HepG2 (cell line): ENCODE results near the gene IGFBP6. TPM values are rescaled to one million over a fixed set of nuclear protein-coding genes. Genes with fewer than 3 reads are reported as not detected.

Experiments used
- ATF7-NPFF ChIP-seq: sonication (generic); formaldehyde crosslinking; IDR thresholded peaks from 2 replicates; pipeline ENCODE4 v1.8.1; 2023; ENCODE audit warnings: mild to moderate bottlenecking, low read depth, missing genetic modification reagents, moderate library complexity
- HDAC6 ChIP-seq: fragments of 200-600 bp; sonication (generic); IDR thresholded peaks from 2 replicates; pipeline ENCODE4 v1.7.0; 2017; ENCODE audit warnings: mild to moderate bottlenecking, antibody characterized with exemption, low read length, low read depth
- HMG20A ChIP-seq: IDR thresholded peaks from 2 replicates; pipeline ENCODE4 v1.6.1; 2016; ENCODE audit warnings: borderline replicate concordance
- HNRNPH1 ChIP-seq: fragments of 200-400 bp; formaldehyde crosslinking; optimal IDR thresholded peaks from 2 replicates; pipeline ENCODE3; 2017; ENCODE audit warnings: mild to moderate bottlenecking, low read depth, low read length
- POLR2AphosphoS5 ChIP-seq: IDR thresholded peaks from 2 replicates; pipeline ENCODE4 v1.6.1; 2012; ENCODE audit warnings: low read depth, low read length
- PRMT3 ChIP-seq: sonication (generic); formaldehyde crosslinking; IDR thresholded peaks from 2 replicates; pipeline ENCODE4 v1.8.1; 2022; ENCODE audit warnings: low read depth, mild to moderate bottlenecking, moderate library complexity, missing genetic modification reagents, borderline replicate concordance
- SP5 ChIP-seq: IDR thresholded peaks from 2 replicates; pipeline ENCODE4 v1.6.1; 2016; ENCODE audit warnings: low read depth, borderline replicate concordance
- THYN1 ChIP-seq: sonication (generic); formaldehyde crosslinking; IDR thresholded peaks from 2 replicates; pipeline ENCODE4 v1.8.1; 2023; ENCODE audit warnings: low read depth, mild to moderate bottlenecking, moderate library complexity, missing genetic modification reagents, borderline replicate concordance
- ZBTB7A ChIP-seq: sonication (generic); formaldehyde crosslinking; IDR thresholded peaks from 2 replicates; pipeline ENCODE4 v1.8.0; 2022; ENCODE audit warnings: mild to moderate bottlenecking, missing genetic modification reagents
- ZFP36L2 ChIP-seq: sonication (generic); formaldehyde crosslinking; IDR thresholded peaks from 2 replicates; pipeline ENCODE4 v1.4.0; 2020; ENCODE audit warnings: missing genetic modification reagents
- ZFP90 ChIP-seq: sonication (generic); formaldehyde crosslinking; IDR thresholded peaks from 2 replicates; pipeline ENCODE4 v1.8.0; 2022; ENCODE audit warnings: missing genetic modification reagents, mild to moderate bottlenecking, inconsistent platforms, borderline replicate concordance
- ZFX ChIP-seq: sonication (generic); formaldehyde crosslinking; IDR thresholded peaks from 2 replicates; pipeline ENCODE4 v1.4.0; 2020; ENCODE audit warnings: mild to moderate bottlenecking, low read depth, missing genetic modification reagents, moderate library complexity
- ZKSCAN1 ChIP-seq: fragments of 150-350 bp; IDR thresholded peaks from 2 replicates; pipeline ENCODE4 v1.6.1; 2014; ENCODE audit warnings: low read length
- ZNF33A ChIP-seq: sonication (generic); formaldehyde crosslinking; IDR thresholded peaks from 2 replicates; pipeline ENCODE4 v1.5.1; 2020; ENCODE audit warnings: missing genetic modification reagents, mild to moderate bottlenecking, moderate library complexity, borderline replicate concordance
- ZNF367 ChIP-seq: sonication (generic); formaldehyde crosslinking; IDR thresholded peaks from 2 replicates; pipeline ENCODE4 v1.4.0; 2020; ENCODE audit warnings: missing genetic modification reagents, borderline replicate concordance
- ZNF496 ChIP-seq: sonication (generic); formaldehyde crosslinking; IDR thresholded peaks from 2 replicates; pipeline ENCODE4 v1.8.1; 2023; ENCODE audit warnings: mild to moderate bottlenecking, moderate library complexity, missing genetic modification reagents; ENCODE audit not compliant: insufficient replicate concordance
- ZNF749 ChIP-seq: sonication (generic); formaldehyde crosslinking; IDR thresholded peaks from 2 replicates; pipeline ENCODE4 v1.8.0; 2022; ENCODE audit warnings: mild to moderate bottlenecking, missing genetic modification reagents, moderate library complexity, borderline replicate concordance
- polyA plus RNA-seq, 8 experiments: library from polyadenylated mRNA; depleted of rRNA in 3 of 8; stranded (reverse) in 7 of 8; unstranded in 1 of 8; fragments of >200 nt; fragmentation: Illumina TruSeq in 4 of 8; extraction: Trizol in 4 of 8; gene quantifications; 2 replicates each; pipeline versions ENCODE4 v1.2.1 to v1.2.3, GENCODE V29; 2011 to 2016; ENCODE audit warnings: low read depth in 4 of 8, missing spikeins in 1 of 8, mixed read lengths in 1 of 8; ENCODE audit not compliant: insufficient read depth in 1 of 8
- total RNA-seq, 5 experiments: library from RNA; depleted of rRNA; stranded (reverse); fragments of >200 nt; fragmentation: Illumina TruSeq; extraction: Trizol; gene quantifications; 2 replicates each; pipeline ENCODE4 v1.2.3, GENCODE V29; 2016; ENCODE audit warnings: low read depth in 1 of 5
- TF ChIP-seq, protein P1 (sequence below): sonication (generic); formaldehyde crosslinking; IDR thresholded peaks from 2 replicates; pipeline ENCODE4 v1.8.1; 2023; ENCODE audit warnings: mild to moderate bottlenecking, missing genetic modification reagents, borderline replicate concordance
- TF ChIP-seq, protein P2 (sequence below): sonication (generic); formaldehyde crosslinking; IDR thresholded peaks from 2 replicates; pipeline ENCODE4 v1.4.0; 2020; ENCODE audit warnings: low read depth, mild to moderate bottlenecking, missing genetic modification reagents
- TF ChIP-seq, protein P3 (sequence below): sonication (generic); formaldehyde crosslinking; IDR thresholded peaks from 2 replicates; pipeline ENCODE4 v1.5.0; 2020; ENCODE audit warnings: mild to moderate bottlenecking, missing genetic modification reagents, borderline replicate concordance

The IGFBP6 gene
- total and polyA plus RNA-seq, 2 of the 13 experiments (the other 11 are each of a cell fraction or from before 2014, with no cell fraction given): 3.9 to 25.2 TPM

GRCh38 chr12:53145383-53146260, 48.2 kb downstream of the IGFBP6 start (continued):
- TF ChIP-seq SP5 (CRISPR knock-in tag) (no peak), HDAC6 (no peak), ZNF33A (no peak), ZFP36L2 (no peak), ZKSCAN1 (no peak), ZNF367 (CRISPR knock-in tag) (no peak), ZNF496 (CRISPR knock-in tag) (no peak), THYN1 (CRISPR knock-in tag) (no peak), ZBTB7A (CRISPR knock-in tag) (no peak), ATF7-NPFF (CRISPR knock-in tag) (no peak), ZFP90 (CRISPR knock-in tag) (no peak), HNRNPH1 (no peak), ZFX (CRISPR knock-in tag) (0 out of 2 replicates have a peak, but pooled peaks have one; percentile 26), PRMT3 (CRISPR knock-in tag) (no peak), ZNF749 (no peak), POLR2AphosphoS5 (no peak), HMG20A (peak; percentile 49; the same call in 1 of the 2 replicates)
- TF ChIP-seq, protein P1, sequence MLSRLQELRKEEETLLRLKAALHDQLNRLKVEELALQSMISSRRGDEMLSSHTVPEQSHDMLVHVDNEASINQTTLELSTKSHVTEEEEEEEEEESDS (CRISPR knock-in tag): no peak
- TF ChIP-seq, protein P2, sequence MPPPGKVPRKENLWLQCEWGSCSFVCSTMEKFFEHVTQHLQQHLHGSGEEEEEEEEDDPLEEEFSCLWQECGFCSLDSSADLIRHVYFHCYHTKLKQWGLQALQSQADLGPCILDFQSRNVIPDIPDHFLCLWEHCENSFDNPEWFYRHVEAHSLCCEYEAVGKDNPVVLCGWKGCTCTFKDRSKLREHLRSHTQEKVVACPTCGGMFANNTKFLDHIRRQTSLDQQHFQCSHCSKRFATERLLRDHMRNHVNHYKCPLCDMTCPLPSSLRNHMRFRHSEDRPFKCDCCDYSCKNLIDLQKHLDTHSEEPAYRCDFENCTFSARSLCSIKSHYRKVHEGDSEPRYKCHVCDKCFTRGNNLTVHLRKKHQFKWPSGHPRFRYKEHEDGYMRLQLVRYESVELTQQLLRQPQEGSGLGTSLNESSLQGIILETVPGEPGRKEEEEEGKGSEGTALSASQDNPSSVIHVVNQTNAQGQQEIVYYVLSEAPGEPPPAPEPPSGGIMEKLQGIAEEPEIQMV (CRISPR knock-in tag): no peak
- TF ChIP-seq, protein P3, sequence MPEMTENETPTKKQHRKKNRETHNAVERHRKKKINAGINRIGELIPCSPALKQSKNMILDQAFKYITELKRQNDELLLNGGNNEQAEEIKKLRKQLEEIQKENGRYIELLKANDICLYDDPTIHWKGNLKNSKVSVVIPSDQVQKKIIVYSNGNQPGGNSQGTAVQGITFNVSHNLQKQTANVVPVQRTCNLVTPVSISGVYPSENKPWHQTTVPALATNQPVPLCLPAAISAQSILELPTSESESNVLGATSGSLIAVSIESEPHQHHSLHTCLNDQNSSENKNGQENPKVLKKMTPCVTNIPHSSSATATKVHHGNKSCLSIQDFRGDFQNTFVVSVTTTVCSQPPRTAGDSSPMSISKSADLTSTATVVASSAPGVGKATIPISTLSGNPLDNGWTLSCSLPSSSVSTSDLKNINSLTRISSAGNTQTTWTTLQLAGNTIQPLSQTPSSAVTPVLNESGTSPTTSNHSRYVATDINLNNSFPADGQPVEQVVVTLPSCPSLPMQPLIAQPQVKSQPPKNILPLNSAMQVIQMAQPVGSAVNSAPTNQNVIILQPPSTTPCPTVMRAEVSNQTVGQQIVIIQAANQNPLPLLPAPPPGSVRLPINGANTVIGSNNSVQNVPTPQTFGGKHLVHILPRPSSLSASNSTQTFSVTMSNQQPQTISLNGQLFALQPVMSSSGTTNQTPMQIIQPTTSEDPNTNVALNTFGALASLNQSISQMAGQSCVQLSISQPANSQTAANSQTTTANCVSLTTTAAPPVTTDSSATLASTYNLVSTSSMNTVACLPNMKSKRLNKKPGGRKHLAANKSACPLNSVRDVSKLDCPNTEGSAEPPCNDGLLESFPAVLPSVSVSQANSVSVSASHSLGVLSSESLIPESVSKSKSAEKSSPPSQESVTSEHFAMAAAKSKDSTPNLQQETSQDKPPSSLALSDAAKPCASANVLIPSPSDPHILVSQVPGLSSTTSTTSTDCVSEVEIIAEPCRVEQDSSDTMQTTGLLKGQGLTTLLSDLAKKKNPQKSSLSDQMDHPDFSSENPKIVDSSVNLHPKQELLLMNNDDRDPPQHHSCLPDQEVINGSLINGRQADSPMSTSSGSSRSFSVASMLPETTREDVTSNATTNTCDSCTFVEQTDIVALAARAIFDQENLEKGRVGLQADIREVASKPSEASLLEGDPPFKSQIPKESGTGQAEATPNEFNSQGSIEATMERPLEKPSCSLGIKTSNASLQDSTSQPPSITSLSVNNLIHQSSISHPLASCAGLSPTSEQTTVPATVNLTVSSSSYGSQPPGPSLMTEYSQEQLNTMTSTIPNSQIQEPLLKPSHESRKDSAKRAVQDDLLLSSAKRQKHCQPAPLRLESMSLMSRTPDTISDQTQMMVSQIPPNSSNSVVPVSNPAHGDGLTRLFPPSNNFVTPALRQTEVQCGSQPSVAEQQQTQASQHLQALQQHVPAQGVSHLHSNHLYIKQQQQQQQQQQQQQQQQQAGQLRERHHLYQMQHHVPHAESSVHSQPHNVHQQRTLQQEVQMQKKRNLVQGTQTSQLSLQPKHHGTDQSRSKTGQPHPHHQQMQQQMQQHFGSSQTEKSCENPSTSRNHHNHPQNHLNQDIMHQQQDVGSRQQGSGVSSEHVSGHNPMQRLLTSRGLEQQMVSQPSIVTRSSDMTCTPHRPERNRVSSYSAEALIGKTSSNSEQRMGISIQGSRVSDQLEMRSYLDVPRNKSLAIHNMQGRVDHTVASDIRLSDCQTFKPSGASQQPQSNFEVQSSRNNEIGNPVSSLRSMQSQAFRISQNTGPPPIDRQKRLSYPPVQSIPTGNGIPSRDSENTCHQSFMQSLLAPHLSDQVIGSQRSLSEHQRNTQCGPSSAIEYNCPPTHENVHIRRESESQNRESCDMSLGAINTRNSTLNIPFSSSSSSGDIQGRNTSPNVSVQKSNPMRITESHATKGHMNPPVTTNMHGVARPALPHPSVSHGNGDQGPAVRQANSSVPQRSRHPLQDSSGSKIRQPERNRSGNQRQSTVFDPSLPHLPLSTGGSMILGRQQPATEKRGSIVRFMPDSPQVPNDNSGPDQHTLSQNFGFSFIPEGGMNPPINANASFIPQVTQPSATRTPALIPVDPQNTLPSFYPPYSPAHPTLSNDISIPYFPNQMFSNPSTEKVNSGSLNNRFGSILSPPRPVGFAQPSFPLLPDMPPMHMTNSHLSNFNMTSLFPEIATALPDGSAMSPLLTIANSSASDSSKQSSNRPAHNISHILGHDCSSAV (CRISPR knock-in tag): no peak
